Activated T-helper 9 cell treated with anti-CD3 and anti-CD28 coated beads, Interleukin-2, amount 50 U/mL, for 16 hours (primary cell): ENCODE results near the gene BCL2.
"Not testable (repeated sequence)": the region's sequence is repeated elsewhere in the genome, so short reads cannot be mapped to it uniquely, and the experiment has no call there.

ENCODE experiments used
- DNase-seq: peaks from one replicate; pipeline ENCODE4 v3.0.0-alpha.2; 2020; ENCODE audit warnings: low read depth

Gene BCL2

DNA sequence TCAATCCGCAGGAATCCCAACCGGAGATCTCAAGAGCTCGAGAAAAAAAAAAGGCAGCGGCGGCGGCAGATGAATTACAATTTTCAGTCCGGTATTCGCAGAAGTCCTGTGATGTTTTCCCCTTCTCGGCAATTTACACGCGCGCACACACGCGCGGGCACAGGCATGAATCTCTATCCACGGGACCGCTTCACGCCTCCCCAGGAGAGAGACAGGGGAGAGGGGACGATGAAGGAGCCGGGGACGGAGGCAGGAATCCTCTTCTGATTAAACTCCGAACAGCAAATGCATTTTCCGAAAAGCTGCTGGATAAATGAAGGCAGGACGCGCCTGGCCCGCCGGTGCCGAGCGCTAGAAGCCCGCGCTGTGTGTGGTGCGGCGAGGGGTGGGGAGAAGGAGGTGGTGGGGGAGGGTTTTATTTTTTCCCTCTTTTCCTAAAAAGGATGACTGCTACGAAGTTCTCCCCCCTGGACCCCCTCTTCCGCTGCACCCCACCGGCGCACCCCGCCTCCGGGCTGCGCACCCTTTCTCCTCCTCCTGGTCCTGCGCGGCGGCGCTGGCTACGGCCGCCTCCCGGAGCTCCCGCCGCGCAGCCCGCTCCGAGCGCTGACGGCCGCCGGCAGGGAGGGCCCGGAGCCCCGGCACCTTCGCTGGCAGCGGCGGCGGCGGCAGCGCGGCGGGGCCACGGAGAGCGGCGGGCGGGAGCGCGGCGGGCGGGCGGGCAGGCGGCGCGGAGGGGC lies at the start of gene BCL2:
Gene BCL2, minus strand, starts transcription at position 387 of the 740 bp plus-strand sequence.
- no peak for DNase-seq

DNA sequence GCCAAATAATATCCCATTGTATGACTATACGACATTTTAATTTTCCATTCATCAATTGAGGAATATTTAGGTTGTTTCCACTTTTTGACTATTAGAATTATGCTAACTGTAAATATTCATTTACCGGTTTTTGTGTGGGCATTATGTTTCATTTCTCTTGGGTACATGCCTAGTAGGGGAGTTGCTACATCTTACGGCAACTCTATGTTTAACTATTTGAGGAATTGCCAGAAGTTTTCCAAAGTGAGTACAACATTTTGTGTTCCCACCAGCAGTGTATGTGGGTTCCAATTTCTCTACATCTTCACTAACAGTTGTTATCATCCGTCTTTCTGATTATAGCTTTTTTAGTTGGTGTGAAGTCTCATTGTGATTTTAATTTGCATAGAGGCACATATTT lies 49.0 kb upstream of the BCL2 start:
- DNase-seq, result no peak

DNA sequence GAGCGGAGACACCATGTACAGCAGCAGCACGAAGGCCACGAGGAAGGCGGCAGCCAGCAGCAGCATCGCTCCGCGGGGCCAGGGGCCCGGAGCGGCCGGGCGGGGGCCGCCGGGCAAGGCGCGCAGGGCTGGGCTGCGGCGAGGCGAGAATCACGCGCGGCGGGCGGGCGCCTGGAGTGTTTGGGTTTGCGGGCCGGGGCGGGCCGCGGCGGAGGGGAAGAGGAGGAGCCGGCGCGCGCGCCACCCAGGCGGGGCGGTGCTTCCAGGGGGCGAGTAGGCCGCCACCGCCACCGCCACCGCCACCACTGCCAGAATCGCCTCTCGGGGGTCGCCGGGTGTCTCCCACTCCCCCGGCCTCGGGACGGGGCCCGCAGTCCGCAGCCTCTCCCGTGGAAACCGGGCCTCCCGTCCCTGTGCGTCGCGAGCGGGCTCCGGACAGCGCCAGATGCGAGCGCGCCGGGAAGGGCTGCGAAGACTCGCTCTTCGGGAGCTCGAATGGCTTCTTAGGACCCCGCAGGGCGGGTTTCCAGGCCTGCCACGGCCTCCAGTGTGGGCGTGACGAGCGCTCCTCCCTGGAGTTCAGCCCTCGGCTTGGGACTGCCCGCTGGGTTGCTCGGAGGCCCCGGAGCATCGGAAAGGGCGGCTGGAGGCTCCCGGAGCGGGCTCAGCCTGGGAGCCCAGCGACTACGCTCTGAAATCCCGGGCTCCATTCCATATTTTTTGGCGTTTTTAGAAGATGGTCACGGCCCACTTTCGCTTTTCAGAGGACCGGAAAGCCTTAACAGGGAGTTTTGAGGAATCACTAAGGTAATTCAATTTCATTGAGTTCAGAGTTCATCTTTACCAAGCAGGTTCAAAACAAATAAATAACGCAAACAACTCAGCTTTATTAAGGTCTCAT lies 47.7 kb upstream of the BCL2 start, which contains the start of gene KDSR:
Gene KDSR, minus strand, starts transcription at position 154 of the 901 bp plus-strand sequence. Its CDS starts 88 bp downstream, at position 66.
- peak; percentile 76 for DNase-seq

DNA sequence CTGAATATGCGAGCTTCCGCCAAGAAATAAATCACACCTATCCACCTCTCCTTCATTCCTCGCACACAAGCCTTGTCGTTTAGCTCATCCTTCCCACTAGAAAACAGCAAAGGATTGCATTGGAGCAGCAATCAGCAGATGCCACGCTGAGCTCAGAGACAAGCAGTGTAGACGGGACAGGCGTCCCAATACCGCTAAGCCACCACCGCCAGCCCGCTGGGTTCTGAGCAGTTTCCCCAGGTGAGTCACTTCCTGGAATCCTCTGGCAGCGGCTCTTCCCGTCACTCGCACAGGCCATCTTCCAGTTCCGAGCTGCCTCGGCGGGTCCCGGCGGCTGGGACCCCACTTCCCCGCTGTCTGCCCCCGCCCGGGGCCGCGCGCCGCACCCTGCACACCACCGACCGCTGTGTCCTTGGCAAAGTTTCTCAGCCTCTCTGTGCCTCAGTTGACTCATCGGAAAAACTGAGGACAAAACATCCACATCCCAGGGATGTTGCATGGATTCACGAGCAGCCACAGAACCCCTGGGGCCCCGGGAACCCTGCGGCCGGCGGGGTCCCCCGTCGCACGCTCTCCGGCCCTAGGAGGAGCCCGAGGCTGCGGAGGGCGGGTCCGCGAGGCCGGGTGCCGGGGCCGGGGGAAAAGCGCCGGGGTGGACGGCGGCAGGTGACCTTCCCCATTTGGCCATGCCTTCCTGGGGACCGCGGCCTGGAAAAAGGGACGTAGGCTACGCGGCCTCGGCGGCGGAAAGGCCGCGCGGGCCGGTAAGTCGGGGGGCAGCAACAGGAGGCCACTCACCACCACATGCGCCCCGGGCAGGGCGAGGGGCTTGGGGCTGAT lies 46.9 kb upstream of the BCL2 start:
- peak; percentile 60 for DNase-seq

DNA sequence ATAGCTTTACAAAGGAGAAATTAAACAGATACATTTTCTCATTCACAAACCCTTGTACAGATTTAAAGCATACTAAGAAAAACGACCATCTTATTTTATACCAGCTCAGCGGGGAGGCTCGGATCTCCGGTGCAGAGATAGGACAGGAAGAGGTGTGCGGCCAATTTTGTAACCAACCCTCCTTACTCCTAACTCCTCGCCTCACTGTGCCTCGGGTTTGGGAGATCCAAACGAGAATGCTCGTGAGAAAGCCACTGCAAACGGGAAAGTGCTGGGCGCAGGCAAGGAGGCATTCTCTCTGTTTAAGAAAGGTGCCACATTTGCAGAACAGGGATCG lies 46.3 kb upstream of the BCL2 start:
- DNase-seq, result no peak

DNA sequence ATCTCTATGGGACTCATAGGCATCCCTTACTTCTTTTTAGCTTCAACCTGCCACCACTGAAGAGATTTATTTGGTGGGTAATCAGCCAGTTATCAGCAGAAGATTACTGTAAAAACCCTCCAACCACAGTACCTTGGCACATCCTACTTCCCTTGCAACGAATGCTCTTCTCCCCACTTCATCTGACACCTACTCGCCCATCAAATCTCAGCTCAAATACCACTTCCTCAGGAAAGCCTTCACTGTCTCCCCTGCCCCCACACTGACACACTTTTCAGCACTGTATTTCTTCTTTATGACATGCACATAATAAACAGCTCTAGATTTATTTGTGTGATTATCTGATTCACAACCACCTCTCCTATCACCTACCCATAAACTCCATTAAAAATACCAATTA lies 44.4 kb upstream of the BCL2 start:
- DNase-seq, result no peak

DNA sequence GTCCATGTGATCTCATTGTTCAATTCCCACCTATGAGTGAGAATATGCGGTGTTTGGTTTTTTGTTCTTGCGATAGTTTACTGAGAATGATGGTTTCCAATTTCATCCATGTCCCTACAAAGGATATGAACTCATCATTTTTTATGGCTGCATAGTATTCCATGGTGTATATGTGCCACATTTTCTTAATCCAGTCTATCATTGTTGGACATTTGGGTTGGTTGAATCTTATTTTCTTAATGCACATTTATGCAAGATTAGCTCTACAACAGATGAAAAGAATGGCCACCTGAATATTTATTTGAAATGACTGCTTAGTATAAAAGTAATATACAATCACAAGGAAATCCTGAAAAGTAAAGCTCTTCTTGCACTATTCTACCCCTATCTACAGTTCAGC lies 43.9 kb upstream of the BCL2 start:
- not testable (repeated sequence) for DNase-seq

DNA sequence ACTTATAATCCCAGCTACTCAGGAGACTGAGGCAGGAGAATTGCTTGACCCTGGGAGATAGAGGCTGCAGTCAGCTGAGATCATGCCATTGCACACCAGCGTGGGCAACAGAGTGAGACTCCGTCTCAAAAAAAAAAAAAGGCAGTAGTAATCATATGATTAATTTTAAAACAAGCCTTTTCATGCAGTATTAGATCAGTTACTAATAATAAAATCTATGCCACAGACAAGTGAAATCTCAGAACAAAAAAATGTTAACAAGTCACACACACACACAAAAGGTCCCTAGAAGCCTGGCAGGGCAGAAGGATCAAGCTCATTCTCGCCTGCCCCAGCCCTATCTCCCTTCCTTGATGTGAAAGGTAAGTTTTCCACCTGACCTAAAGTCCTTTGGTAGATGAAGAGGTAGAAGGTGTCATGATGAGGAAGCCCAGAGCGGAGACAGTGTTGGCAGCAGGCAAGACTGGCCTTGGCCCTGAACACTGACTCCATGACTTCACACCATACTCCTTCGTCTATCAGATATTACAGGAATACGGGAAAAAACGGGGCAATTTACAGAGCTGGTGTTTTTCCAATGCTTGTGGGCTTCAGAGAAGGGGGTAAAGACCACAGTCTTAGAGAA lies 36.8 kb upstream of the BCL2 start:
- DNase-seq, result no peak

DNA sequence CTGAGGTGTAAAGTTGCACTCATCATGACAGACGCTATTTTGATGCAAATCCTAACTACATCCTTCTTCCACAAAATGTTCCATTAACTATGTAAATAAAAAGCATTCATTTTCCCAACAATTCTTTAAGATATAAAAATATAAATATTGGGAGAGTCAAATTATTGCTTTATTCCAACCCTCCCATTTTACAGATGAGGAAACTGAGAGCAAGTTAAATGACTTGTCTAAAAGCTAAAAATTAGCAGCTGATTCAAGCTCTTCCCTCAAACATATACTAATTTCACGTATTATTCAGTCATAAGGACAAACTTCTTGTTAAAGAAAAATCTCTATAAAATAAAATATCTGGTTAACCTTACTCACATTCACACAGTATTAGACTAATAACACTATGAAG lies 30.7 kb upstream of the BCL2 start:
- no peak for DNase-seq

DNA sequence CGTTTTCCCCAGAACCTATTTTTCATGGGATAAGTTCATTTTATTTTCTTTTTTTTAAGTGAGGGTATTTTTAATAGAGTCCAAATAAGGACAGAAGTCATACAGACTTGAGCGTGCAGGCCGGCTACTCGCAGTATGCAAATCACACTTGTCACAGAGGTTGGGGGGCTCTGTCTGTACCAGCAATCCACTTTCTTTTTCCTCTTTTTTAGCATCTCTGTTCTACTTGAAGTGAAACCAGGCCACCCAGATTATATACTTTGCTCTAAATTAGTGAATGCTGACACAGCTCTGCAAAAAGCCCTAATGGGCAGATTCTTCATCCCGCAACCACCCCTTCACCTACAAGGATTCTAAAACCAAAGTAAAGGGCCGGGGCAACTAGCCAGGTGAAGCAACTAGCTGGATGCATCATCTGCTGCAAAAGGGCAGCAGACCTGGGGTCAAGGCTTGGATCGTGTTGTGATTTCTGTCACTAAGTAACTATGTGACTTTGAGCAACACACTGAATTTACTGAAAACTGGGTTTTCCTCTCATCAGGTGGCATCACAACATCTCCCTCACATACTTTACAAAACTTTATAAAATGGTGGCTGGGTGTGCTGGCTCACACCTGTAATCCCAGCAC lies 29.1 kb upstream of the BCL2 start:
- DNase-seq, result no peak

DNA sequence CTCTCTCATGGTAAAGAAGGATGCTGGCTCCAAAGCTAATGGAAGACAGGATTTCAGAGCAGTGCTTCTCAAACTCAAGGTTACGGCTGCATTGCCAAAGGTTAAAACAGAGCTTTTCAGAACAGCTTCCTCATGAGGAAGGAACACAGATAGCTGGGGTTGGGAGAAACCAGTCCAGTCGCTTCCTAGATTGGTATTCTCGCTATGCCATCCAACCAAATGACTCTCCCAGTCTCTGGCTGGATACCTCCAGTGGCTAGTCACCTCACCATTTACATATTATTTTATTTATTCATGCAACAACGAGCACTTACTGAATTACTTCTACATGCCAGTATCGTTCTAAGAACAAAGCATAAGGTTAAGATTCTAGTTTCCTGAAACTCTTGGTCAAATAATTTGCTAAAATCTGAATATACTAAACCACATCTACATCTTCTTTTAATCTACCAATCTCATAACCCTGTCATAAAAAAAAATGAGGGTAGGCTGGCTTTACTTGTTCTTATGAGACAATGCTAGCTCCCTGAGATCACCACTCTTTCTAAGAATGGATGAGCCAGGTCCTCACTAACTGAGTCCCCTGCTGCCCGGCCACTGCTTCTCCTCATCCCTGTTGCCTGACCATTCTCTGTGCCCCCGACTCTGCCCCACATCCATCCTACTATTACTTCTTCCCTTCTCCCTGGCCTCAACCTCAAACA lies 27.1 kb upstream of the BCL2 start:
- DNase-seq, result no peak

DNA sequence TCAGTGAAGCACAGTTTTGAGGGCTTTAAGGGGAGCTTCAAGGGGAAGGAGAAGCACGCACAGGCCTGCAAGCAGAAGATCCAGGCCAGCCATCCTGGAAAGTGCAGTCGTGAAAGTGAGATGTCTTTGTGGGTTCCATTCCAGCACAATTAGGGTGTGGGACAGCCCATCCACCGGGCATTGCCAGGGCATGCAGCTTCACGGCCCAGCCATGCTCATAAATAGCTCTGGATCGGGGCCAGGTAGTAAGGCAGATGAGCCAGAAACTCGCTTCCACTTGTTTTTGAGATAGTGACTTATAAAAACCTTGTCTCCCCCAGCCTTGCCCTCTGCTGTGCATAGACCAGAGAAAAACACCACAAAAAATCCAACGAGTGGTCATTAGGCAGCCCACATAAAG lies 26.5 kb upstream of the BCL2 start:
- DNase-seq, result no peak

DNA sequence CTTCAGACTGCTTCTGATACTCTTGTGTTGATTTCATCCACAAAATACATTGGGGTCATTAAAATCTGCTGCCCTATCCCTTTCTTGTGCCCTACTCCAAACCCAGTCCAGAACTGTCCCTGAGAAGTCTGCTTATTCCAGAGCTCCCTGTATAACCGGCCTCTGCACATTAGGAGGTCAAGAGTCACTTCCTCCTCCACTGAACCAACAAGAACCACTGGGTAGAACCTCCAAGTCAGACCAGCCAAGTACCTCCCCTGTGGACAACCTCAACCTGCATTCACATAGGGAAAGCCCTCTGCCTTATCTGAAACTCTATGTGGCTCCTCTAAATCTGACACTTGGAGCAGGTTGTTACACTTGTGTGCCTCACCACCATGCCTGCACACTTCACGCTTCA lies 25.3 kb upstream of the BCL2 start:
- no peak for DNase-seq

DNA sequence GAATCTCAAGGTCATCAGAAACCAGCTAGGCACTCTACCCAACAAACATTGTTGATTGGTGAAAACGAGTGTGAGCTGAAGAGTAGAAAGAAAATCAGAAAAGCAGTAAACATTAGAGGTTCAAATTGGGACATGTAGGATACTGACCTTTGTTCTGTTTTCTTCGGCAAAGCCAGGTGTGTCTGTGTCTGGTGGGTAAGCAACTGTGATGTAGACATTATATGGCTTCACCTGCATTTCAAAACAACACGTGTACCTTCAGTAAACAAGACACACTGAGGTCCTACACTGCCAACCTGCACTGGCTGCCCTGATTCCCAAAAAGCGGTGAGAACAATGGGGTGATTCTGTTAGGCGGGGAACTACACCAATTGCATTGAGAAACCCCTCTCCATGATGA lies 24.7 kb upstream of the BCL2 start:
- DNase-seq, result no peak

DNA sequence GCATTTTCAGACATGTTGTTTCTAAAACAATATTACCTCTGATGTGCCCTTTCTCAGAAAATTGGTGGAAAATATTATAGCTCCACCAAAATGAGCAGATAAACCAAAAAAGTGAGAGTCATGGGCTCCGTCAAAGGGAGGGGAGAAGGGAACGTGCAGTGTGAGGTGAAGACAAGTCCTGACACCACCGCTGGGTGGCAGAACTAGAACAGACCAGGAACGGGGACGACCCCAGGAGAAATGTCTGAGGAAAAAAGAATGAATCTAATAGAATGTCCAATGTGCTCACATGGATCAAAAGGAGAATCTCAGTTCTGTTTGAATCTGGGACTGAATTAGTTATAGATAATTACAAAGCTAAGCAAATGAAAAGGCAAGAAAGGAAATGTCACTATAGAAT lies 22.6 kb upstream of the BCL2 start:
- no peak for DNase-seq

DNA sequence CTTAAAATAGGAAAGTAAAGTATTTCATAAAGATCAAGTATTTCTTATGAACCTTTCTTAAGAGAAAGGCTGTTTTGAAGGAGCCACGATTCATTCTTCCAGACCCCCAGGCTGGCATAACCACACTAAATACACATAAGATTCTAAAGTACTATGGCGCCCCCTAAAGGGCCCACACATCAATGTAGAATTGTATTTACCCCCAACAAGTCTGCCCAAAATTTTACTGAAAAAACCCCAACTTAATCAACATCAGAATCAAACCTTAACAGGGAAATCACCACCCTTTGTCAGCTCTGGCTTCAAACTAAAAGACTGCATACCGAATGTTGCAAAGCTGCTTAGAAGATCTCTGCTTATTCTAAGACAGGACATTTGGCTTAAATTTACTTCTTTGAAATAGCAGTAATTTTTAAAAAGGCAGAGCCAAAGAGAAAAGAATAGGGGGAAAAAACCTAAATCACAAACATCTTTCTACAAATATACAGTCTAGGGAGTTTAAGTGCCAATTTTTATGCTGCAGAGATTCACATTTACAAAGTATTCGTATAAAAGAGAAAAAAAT lies 20.4 kb upstream of the BCL2 start:
- no peak for DNase-seq

DNA sequence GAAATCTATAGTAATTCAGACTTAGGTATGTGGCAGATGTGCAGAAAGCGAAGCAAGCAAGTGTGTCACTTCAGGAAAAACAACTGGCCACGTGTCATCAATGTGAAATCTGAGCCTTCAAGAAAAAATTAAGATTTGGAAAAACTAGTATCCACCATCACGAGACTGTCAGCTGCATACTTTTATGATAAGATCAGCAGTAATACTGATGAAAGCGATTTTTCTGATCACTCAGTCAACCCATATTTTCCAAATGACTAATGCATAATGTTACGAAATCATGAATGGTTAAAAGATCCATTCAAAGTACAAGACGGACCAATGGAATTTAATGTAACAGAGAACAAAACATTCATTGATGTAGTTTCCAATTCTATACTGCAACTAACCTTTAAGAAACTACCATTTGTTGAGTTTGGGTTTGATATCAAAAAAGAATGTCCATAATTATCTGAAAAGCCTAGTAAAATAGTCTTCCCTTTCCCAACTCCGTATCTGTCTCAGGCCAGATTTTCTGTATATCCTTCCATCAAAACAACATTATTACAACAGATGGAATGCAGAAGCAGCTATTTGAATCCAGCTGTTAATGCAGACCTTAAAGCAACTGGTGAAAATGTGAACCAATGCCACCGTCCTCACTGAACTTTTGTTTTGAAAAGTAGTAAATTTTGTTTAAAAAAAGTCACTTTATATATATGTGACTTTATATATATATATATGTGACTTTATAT lies 17.0 kb upstream of the BCL2 start:
- no peak for DNase-seq

DNA sequence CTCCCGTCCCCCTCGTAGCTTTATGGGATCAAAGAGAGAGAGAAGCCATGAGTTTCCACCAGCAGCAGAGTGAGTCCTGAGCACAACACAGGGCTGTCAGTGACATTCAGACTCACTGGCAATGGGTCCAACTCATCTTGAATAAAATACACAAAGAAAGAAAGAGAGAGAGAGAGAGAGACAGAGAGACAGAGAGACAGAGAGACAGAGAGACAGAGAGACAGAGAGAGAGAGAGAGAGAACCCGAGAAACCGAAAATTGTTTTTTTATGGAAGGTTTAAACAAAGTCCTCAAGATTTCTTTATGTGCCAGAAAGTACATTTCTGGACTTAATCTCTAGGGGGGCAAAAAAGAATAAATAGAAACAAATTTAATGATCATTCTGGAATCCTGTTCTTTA lies 11.5 kb upstream of the BCL2 start:
- no peak for DNase-seq

DNA sequence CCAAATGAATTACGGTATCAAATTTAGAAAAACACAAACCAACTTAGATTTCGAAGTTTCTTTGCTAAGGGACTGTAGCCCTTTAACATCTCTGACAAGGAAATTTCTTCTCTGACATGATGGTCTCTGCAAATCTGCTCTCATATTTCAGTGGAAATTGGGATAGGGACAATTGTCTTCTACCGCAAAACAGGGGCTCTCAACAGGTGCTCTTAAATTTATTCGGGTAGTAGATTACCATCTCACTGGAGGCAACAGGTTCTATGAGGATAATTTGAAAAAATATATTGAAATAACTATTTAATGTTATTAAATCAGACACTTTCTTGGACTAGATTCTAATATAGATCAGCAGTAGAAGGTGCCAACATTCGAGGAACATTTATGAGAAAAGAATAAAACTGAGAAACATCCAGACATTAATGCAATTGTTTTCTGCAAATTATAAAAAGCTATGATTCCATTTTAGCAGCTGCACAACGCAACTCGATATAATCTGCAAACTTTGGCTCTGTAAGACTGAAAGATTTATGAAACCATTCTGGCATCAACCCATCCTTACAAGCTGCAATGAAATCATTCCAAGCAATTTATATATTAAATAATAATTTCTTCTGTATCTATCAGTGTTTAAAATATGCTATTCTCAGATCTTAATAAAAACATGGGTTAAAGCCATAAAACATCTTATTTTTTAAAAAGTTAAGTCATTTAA lies 10.0 kb upstream of the BCL2 start:
- DNase-seq, result no peak
